H1 (cell line): ENCODE measurements around the gene TTLL5. TPM values are rescaled to one million over a fixed set of nuclear protein-coding genes. Genes with fewer than 3 reads are reported as not detected.

ENCODE experiments used
- CTCF ChIA-PET: fragments of 300-600 bp; sonication (Branson Sonifier 250); formaldehyde crosslinking; loops from one replicate; lab custom pipeline; 2021; ENCODE audit not compliant: partially characterized antibody; lab: Charles Lee
- POLR2A ChIA-PET: fragments of 300-600 bp; sonication (Branson Sonifier 250); formaldehyde crosslinking; loops from one replicate; lab custom pipeline; 2021; ENCODE audit warnings: inconsistent platforms; ENCODE audit not compliant: partially characterized antibody; lab: Charles Lee
- DNase-seq, 2 experiments: peaks; one replicate each; pipeline versions ENCODE4 v3.0.0 to v3.0.0-alpha.2; 2010 to 2022; ENCODE audit warnings: low spot score in 2 of 2, low read depth in 1 of 2, mixed read lengths in 1 of 2
- FAIRE-seq: peaks from 2 replicates; lab custom pipeline; 2011; peaks lifted over from hg19 to GRCh38; lab: Jason Lieb, UNC
- H2AFZ ChIP-seq: 2 replicates; pipeline ENCODE4 v1.8.1; 2012; ENCODE audit warnings: low read length, inconsistent platforms
- H2AK5ac ChIP-seq: 2 replicates; pipeline ENCODE4 v1.6.1; 2013; ENCODE audit warnings: low read depth, low read length
- H2BK120ac ChIP-seq: replicated peaks from 2 replicates; pipeline ENCODE3; 2013; ENCODE audit warnings: low read depth, low read length, inconsistent platforms
- H2BK12ac ChIP-seq: 2 replicates; pipeline ENCODE4 v1.6.1; 2013; ENCODE audit warnings: low read depth, low read length
- H2BK15ac ChIP-seq: 2 replicates; pipeline ENCODE4 v1.6.1; 2013; ENCODE audit warnings: low read length
- H2BK20ac ChIP-seq: 2 replicates; pipeline ENCODE4 v1.6.1; 2013; ENCODE audit warnings: low read length
- H2BK5ac ChIP-seq: 2 replicates; pipeline ENCODE4 v1.6.1; 2013; ENCODE audit warnings: low read depth, low read length
- H3K14ac ChIP-seq: 2 replicates; pipeline ENCODE4 v1.6.1; 2013; ENCODE audit warnings: inconsistent platforms; ENCODE audit not compliant: insufficient read length
- H3K18ac ChIP-seq: 2 replicates; pipeline ENCODE4 v1.6.1; 2013; ENCODE audit warnings: low read length; ENCODE audit errors: extremely low read depth
- H3K23ac ChIP-seq: 2 replicates; pipeline ENCODE4 v1.6.1; 2013; ENCODE audit warnings: inconsistent platforms; ENCODE audit not compliant: insufficient read length
- H3K23me2 ChIP-seq: 2 replicates; pipeline ENCODE4 v1.6.1; 2013; ENCODE audit warnings: low read depth, low read length
- H3K27ac ChIP-seq: 2 replicates; pipeline ENCODE4 v1.6.1; 2011; ENCODE audit warnings: low read depth, low read length, inconsistent platforms
- H3K27me3 ChIP-seq, 4 experiments: replicated peaks in 1 of 4; 1 replicate in 1 of 4; 2 replicates in 3 of 4; pipeline versions ENCODE4 v1.6.1 to v1.8.1; 2011 to 2013; ENCODE audit warnings: low read length in 3 of 4, mild to moderate bottlenecking in 3 of 4, inconsistent platforms in 2 of 4, mixed read lengths in 2 of 4, moderate library complexity in 1 of 4; ENCODE audit not compliant: control insufficient read depth in 3 of 4, insufficient read depth in 3 of 4; ENCODE audit errors: extremely low read depth in 1 of 4
- H3K36me3 ChIP-seq, 4 experiments: 2 replicates each; pipeline versions ENCODE4 v1.6.1 to v1.8.1; 2011 to 2013; ENCODE audit warnings: mild to moderate bottlenecking in 4 of 4, low read length in 3 of 4, moderate library complexity in 2 of 4, control low read depth in 1 of 4, inconsistent platforms in 1 of 4; ENCODE audit not compliant: insufficient read depth in 4 of 4, control insufficient read depth in 2 of 4
- H3K4ac ChIP-seq: replicated peaks from 2 replicates; pipeline ENCODE3; 2013; ENCODE audit warnings: low read length, low read depth, mixed read lengths, inconsistent platforms; ENCODE audit not compliant: insufficient read length
- H3K4me1 ChIP-seq, 4 experiments: replicated peaks in 1 of 4; 1 replicate in 1 of 4; 2 replicates in 3 of 4; pipeline versions ENCODE4 v1.6.1 to v1.8.1; 2011 to 2013; ENCODE audit warnings: low read length in 3 of 4, inconsistent platforms in 2 of 4, mixed read lengths in 1 of 4; ENCODE audit not compliant: insufficient read depth in 4 of 4, control insufficient read depth in 3 of 4
- H3K4me2 ChIP-seq, 2 experiments: 2 replicates each; pipeline versions ENCODE4 v1.6.1 to v1.8.1; 2011 to 2013; ENCODE audit warnings: low read depth in 2 of 2, low read length in 2 of 2, control low read depth in 1 of 2, inconsistent platforms in 1 of 2, mild to moderate bottlenecking in 1 of 2; ENCODE audit not compliant: insufficient read depth in 1 of 2
- H3K4me3 ChIP-seq, 4 experiments: fragments of 200-600, 300-600 bp in 1 of 4; sonication (generic), shearing (Covaris generic), sonication (Bioruptor Twin) in 1 of 4; 2 replicates each; pipeline versions ENCODE4 v1.5.1 to v1.8.1; 2011 to 2016; ENCODE audit warnings: low read length in 4 of 4, low read depth in 3 of 4, control low read depth in 2 of 4, inconsistent platforms in 2 of 4, mild to moderate bottlenecking in 2 of 4, mixed read lengths in 1 of 4, moderate library complexity in 1 of 4; ENCODE audit not compliant: insufficient read depth in 2 of 4; ENCODE audit errors: extremely low read depth in 1 of 4
- H3K56ac ChIP-seq: replicated peaks from 2 replicates; pipeline ENCODE3; 2013; ENCODE audit warnings: low read depth, mild to moderate bottlenecking, mixed read lengths, low read length, inconsistent platforms; ENCODE audit not compliant: insufficient read length
- H3K79me1 ChIP-seq: 2 replicates; pipeline ENCODE4 v1.6.1; 2013; ENCODE audit warnings: low read depth, low read length, control low read depth
- H3K79me2 ChIP-seq, 2 experiments: 2 replicates each; pipeline versions ENCODE4 v1.6.1 to v1.8.1; 2012 to 2013; ENCODE audit warnings: low read length in 2 of 2, mild to moderate bottlenecking in 2 of 2, inconsistent platforms in 1 of 2; ENCODE audit not compliant: insufficient read depth in 2 of 2, control insufficient read depth in 1 of 2
- H3K9ac ChIP-seq, 4 experiments: replicated peaks in 1 of 4; 1 replicate in 1 of 4; 2 replicates in 3 of 4; pipeline versions ENCODE4 v1.6.1 to v1.8.1; 2011 to 2013; ENCODE audit warnings: low read depth in 3 of 4, low read length in 3 of 4, control low read depth in 2 of 4, mild to moderate bottlenecking in 2 of 4, moderate library complexity in 2 of 4, inconsistent platforms in 1 of 4; ENCODE audit errors: extremely low read depth in 1 of 4
- H3K9me3 ChIP-seq, 2 experiments: 2 replicates each; pipeline versions ENCODE4 v1.6.1 to v1.8.1; 2012 to 2013; ENCODE audit warnings: mild to moderate bottlenecking in 2 of 2, moderate library complexity in 2 of 2, control low read depth in 1 of 2, inconsistent platforms in 1 of 2, low read depth in 1 of 2, low read length in 1 of 2, mixed read lengths in 1 of 2; ENCODE audit not compliant: insufficient read depth in 2 of 2
- H4K20me1 ChIP-seq, 2 experiments: replicated peaks in 1 of 2; 2 replicates each; pipeline versions ENCODE3 to v1.8.1; 2011 to 2013; ENCODE audit warnings: inconsistent platforms in 2 of 2, low read length in 2 of 2, mild to moderate bottlenecking in 1 of 2; ENCODE audit not compliant: insufficient read depth in 2 of 2, control insufficient read depth in 1 of 2
- H4K5ac ChIP-seq: 2 replicates; pipeline ENCODE4 v1.6.1; 2013; ENCODE audit warnings: low read length, low read depth, mixed read lengths, inconsistent platforms; ENCODE audit not compliant: insufficient read length
- H4K8ac ChIP-seq: 2 replicates; pipeline ENCODE4 v1.8.0; 2013; ENCODE audit warnings: mild to moderate bottlenecking, moderate library complexity, low read length, inconsistent platforms; ENCODE audit not compliant: insufficient read depth; ENCODE audit errors: extremely low read depth
- H4K91ac ChIP-seq: replicated peaks from 2 replicates; pipeline ENCODE3; 2013; ENCODE audit warnings: low read length, mixed read lengths, inconsistent platforms; ENCODE audit not compliant: insufficient read length
- RFX5 ChIP-seq: IDR thresholded peaks from 2 replicates; pipeline ENCODE4 v1.6.1; 2011; ENCODE audit warnings: low read depth, low read length, improper control_type of control experiment, borderline replicate concordance
- SP4 ChIP-seq: IDR thresholded peaks from 2 replicates; pipeline ENCODE4 v1.6.1; 2012; ENCODE audit warnings: low read length, inconsistent platforms
- SRF ChIP-seq: IDR thresholded peaks from 2 replicates; pipeline ENCODE4 v1.6.1; 2011; ENCODE audit warnings: mild to moderate bottlenecking, low read depth, low read length, moderate library complexity
- WGBS, 2 experiments: shearing (Covaris generic) in 1 of 2; methylation state at CpG; one replicate each; pipeline versions ENCODE4 v1.1.6 to v1.1.7; 2013 to 2015; ENCODE audit warnings: low lambda C conversion rate in 2 of 2, mixed read lengths in 2 of 2, inconsistent platforms in 1 of 2, low coverage in 1 of 2, missing lambda C conversion rate in 1 of 2; ENCODE audit not compliant: insufficient replicate concordance in 2 of 2, insufficient coverage in 1 of 2, insufficient read length in 1 of 2; ENCODE audit errors: extremely low coverage in 1 of 2, missing lambda C conversion rate in 1 of 2; 5-methylcytosine and 5-hydroxymethylcytosine counted together
- polyA plus RNA-seq, 7 experiments: library from polyadenylated mRNA; depleted of rRNA in 3 of 7; stranded (reverse) in 5 of 7; unstranded in 2 of 7; fragments of >200 nt in 5 of 7; fragments of 200-250 nt in 2 of 7; gene quantifications; 1 replicate in 5 of 7; 2 replicates in 1 of 7; 4 replicates in 1 of 7; pipeline versions ENCODE4 v1.2.1 to v1.2.3, GENCODE V29; 2011 to 2013; ENCODE audit warnings: missing spikeins in 2 of 7, mixed read lengths in 2 of 7
- total RNA-seq: library from RNA; stranded (reverse); fragmentation: NEBNext Ultra II Directional; extraction: Animal tissue kit (Norgen Biotek cat#: 25700); gene quantifications from 2 replicates; pipeline ENCODE4 v1.2.1, GENCODE V29; 2021

The TTLL5 gene
- total and polyA plus RNA-seq, 2 of the 8 experiments (the other 6 are each of a cell fraction or from before 2014, with no cell fraction given): 16.1 to 45.9 TPM

- WGBS, 2 experiments: 94% methylated on average over 3 of the region's 3 CpGs; no CpG with 5 or more reads in 1 of the 2 experiments
- Histone ChIP-seq H3K79me2 (no peaks in the 10 kb centered on the region), H3K36me3 (peaks cover 0 to under 1% (median 0%) of the 10 kb centered on the region in 4 experiments; a peak in 2 of 8 replicates), H4K5ac (no peak overlapping the region), H3K9ac (no peak overlapping the region), H3K14ac (no peak overlapping the region), H3K18ac (no peak overlapping the region), H3K9me3 (no peaks in the 10 kb centered on the region), H4K8ac (no peak overlapping the region), H2BK12ac (no peak overlapping the region), H4K91ac (no peak overlapping the region), H3K4me1 (no peaks in the 10 kb centered on the region), H3K27me3 (no peaks in the 10 kb centered on the region), H4K20me1 (no peaks in the 10 kb centered on the region), H2AFZ (no peak overlapping the region), H3K56ac (no peak overlapping the region), H3K23me2 (no peaks in the 10 kb centered on the region), H3K27ac (no peak overlapping the region), H2BK5ac (no peak overlapping the region), H2BK15ac (no peak overlapping the region), H3K4me3 (no peak overlapping the region), H3K79me1 (no peaks in the 10 kb centered on the region), H3K4ac (no peak overlapping the region), H2AK5ac (no peak overlapping the region), H3K4me2 (no peak overlapping the region), H2BK20ac (no peak overlapping the region), H2BK120ac (no peak overlapping the region), H3K23ac (no peak overlapping the region)
- no peak for DNase-seq
- POLR2A ChIA-PET: no interaction called here
- no peak for FAIRE-seq
- CTCF ChIA-PET: interaction anchor here (0.6 to 1.5 kb wide), 5 partner anchors 9 to 147 kb away, joined by 3 to 5 read pairs (median 3); no protein-coding TSS in a partner anchor
- TF ChIP-seq SRF (no peak), SP4 (no peak), RFX5 (peak; percentile 26; the same call in 1 of the 2 replicates)
Observed at GRCh38 chr14:75831952-75832351, 170.9 kb downstream of the TTLL5 start.
